Cardiac fibroblast (primary cell): ENCODE data around the gene HTR2A.

ENCODE experiments used
- DNase-seq, 2 donors: peaks; one replicate each; pipeline versions ENCODE4 v3.0.0 to v3.0.0-alpha.2; 2010; ENCODE audit warnings: low read depth in 2 of 2
- H3K4me3 ChIP-seq, 2 donors: replicated peaks in 1 of 2; 1 replicate in 1 of 2; 2 replicates in 1 of 2; pipeline ENCODE4 v1.5.1; 2011; ENCODE audit warnings: low read depth in 2 of 2, low read length in 2 of 2, mild to moderate bottlenecking in 2 of 2, moderate library complexity in 1 of 2
- TF ChIP-seq, protein P1 (sequence below): IDR thresholded peaks from one replicate; pipeline ENCODE4 v1.5.1; 2011; ENCODE audit warnings: low read depth, mild to moderate bottlenecking, low read length, inconsistent platforms

The HTR2A gene

GRCh38 chr13:46830405-46831005 is 66.3 kb downstream of the HTR2A start:
- TF ChIP-seq, protein P1, sequence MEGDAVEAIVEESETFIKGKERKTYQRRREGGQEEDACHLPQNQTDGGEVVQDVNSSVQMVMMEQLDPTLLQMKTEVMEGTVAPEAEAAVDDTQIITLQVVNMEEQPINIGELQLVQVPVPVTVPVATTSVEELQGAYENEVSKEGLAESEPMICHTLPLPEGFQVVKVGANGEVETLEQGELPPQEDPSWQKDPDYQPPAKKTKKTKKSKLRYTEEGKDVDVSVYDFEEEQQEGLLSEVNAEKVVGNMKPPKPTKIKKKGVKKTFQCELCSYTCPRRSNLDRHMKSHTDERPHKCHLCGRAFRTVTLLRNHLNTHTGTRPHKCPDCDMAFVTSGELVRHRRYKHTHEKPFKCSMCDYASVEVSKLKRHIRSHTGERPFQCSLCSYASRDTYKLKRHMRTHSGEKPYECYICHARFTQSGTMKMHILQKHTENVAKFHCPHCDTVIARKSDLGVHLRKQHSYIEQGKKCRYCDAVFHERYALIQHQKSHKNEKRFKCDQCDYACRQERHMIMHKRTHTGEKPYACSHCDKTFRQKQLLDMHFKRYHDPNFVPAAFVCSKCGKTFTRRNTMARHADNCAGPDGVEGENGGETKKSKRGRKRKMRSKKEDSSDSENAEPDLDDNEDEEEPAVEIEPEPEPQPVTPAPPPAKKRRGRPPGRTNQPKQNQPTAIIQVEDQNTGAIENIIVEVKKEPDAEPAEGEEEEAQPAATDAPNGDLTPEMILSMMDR, result no peak
- no peak for DNase-seq
- H3K4me3 ChIP-seq, result no peak overlapping the region

GRCh38 chr13:46822551-46822950 is 74.3 kb downstream of the HTR2A start:
- no peak overlapping the region for H3K4me3 ChIP-seq
- TF ChIP-seq, protein P1, result no peak
- no peak for DNase-seq

DNA sequence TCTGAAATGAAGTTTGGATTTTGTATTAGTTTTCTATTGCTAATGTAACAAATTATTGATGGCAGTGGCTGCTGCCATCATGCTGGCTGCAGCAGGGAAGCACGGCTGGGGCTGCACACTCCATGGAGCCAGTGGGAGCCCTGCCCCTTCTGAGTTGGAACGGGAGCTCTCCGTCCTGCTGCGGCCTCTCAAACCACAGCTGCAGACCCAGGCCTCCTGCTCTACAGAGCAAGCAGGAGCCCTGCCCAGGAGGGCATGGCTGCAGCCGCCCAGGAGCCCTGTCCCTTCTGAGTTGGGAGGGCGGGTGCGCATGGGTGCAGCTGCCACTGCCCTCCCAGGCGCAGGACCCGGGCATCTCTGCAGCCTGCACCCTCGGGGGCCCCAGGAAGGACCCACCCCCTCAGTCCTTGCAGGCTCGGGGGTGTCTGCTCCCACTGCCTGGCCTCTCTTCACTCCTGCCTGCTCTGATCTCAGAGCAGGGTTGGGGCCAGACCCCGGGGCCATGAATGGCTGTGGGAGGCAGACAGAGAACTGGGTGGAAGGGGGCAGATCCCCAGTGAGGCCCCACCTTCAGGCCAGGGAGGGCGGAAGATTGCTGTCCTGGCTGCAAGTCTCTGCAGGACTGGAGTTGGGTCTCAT is 78.9 kb downstream of the HTR2A start:
- DNase-seq, result no peak
- TF ChIP-seq, protein P1, result no peak
- H3K4me3 ChIP-seq, result no peak overlapping the region

DNA sequence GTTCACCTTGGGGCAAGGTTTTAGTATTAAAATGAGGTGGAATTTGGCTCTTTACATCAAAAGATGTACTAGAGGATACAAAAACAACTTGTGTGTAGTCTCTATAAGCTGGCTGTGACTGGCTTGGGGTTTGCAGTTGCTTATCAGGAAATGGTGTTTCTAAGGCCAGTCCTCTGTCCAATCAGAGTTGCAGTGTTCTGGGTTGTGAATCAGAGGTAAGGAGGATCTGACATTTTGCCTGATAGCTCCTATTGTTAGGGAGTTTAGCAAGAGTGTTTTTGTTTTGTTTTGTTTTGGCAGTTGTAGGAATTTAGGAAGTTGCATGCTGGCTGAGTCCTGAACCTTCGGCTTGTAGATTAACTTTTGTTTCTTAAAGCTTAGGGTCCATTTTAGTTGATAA is 79.8 kb downstream of the HTR2A start:
- H3K4me3 ChIP-seq, result no peak overlapping the region
- peak; percentile 65 to 70 for DNase-seq
- TF ChIP-seq, protein P1, result no peak

DNA sequence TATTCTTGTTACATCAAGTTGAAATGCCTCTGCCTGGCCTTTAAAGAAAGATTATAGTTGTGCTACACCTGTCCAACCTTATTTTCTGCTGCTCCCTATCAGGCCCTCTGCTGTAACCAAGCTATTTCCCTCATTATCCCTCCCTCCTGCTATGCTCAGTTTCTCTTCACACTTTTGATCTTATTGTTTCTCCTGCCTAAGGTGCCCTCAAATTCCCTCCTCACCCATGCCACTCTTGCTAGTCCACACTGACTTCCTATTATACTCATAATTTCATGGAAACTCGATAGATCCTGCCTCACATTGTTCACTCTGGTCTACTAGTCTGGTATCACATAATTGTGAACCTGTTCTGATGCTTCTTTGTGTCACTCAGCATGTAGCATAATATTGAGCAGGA is 80.5 kb downstream of the HTR2A start:
- no peak for DNase-seq

DNA sequence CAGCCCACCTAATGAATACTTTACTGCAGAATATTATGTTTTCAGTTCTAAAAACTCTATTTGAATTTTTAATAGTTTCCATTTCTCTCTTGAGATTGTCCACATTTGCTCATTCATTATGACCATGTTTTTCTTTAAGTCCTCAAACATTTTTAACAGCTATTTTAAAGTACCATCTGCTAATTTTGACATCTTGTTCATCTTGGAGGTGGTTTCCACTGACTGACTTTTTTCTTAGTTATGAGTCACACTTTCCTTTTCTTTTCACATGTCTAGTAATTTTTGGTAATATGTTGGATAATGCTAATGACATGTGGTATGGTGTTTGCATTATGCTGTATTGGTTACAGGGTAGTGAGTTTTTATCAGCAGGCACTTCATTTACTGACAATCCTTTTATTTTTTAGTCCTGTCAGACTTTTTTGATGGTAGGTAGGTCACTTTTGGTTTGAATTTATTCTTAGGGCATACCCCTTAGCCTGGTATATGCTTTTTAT is 84.5 kb downstream of the HTR2A start:
- H3K4me3 ChIP-seq, result no peak overlapping the region
- DNase-seq, result peak in 1 of 2 donors; percentile 7
- TF ChIP-seq, protein P1, result no peak

More for the DNA sequence above, 80.5 kb downstream of the HTR2A start:
- TF ChIP-seq, protein P1, result no peak
- H3K4me3 ChIP-seq, result no peak overlapping the region
